Measurements from ENCODE around the gene NFIC.
"Not testable (repeated sequence)": the region's sequence is repeated elsewhere in the genome, so short reads cannot be mapped to it uniquely, and the experiment has no call there.

NFIC gene

DNA sequence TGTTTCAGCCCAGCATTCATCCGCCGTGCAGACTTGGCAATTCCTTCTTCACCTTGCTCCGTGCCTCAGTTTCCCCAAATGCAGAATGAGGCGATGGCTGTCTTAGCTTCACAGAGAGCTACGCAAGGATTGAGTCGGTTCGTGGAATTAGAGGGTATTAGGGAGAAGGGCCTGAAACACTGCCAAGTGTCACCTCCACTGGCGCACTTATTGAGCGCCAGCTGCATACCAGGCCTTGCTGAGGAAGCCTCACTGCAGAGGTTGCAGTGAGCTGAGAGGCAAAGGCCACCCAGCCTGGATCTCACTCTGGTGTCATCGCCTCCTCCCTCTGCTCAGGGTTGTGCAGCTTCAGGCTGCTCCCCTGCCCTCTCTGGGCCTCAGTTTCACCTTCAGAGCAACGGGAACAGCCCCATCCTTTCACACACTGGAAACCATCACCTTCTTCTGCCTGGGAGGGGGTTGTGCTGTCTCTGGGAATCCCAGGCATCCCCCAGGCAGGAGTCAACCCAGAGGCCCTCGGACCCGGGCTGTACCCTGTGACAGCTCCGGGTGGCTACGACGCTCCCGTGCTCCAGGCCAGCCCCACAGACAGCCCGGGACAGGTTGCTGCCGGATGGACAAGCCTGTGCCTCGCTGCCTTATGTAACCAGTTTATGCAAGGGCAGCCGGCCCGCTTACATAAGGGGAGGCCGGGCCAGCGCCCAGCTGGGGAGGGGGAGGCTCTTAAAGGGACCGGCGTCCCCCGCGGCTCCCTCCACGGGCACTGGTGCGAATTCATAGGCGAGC lies 31.9 kb downstream of the NFIC start:
- no peak for DNase-seq (ENCODE audit: low spot score)

DNA sequence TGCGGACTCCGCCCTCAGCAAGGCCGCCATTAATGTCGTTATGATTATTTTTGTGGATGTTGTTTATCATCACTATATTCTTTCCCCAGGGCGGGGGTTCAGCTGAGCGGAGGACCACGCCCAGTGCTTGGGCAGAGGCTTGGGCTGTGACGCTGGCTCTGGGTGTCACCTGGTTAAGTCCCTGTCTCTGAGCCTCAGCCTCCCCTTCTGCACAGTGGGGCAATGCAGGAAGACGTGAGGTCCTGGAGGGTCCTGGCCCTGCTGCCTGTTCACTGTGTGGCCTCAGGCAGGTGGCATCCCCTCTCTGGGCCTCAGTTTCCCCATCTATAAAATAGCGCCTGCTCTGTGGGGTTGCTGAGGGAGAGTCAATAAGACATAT lies 32.5 kb downstream of the NFIC start:
- DNase-seq (ENCODE audit: low spot score): no peak

DNA sequence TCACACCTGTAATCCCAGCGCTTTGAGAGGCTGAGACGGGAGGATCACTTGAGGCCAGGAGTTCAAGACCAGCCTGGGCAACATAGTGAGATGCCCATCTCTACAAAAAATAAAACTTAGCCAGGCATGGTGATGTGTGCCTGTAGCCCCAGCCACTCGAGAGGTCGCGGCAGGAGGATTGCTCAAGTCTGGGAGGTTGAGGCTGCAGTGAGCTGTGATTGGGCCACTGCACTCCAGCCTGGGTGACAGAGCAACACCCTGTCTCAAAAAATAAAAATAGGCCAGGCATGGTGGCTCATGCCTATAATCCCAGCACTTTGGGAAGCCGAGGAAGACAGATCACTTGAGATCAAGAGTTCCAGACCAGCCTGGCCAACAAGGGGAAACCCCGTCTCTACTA lies 32.9 kb downstream of the NFIC start:
- DNase-seq (ENCODE audit: low spot score): not testable (repeated sequence)

DNA sequence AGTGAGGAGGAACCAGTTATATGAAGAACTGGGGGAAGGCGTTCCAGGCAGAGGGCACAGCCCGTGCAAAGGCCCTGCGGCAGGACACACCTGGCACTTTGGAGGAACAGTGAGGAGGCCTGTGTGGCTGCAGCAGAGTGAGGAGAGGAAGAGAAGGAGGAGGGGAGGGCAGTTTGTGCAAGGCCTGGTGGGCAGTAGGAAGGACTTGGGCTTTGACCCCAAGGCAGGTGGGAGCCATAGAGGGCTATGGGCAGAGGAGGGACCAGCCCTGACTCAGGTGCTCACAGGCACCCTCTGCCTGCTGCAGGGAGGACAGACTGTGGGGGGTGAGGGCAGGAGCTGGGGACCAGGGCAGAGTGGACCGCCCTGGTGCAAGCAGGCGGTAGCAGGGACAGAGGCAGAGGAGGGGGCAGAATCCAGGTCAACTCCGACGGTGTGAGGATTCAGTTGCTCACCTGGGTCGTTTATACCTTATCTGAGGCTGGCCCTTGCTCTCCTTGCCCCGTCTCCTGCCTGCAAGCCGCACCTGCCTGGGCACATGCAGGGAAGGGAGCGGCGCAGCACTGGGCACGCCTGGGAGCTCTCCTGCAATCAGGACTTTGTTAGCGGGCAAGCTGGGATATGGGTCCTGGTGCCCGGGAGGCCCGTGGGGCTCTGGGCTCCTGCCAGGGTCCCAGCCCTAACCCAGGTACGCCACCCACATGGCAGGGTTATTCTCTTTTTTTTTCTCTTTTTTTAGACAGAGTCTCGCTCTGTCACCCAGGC lies 34.8 kb downstream of the NFIC start:
- no peak for DNase-seq (ENCODE audit: low spot score)

GRCh38 chr19:3402631-3403443 lies 36.5 kb downstream of the NFIC start:
- no peak for DNase-seq (ENCODE audit: low spot score)

GRCh38 chr19:3403489-3404323 lies 37.3 kb downstream of the NFIC start:
- no peak for DNase-seq (ENCODE audit: low spot score)

GRCh38 chr19:3404324-3405260 lies 38.2 kb downstream of the NFIC start:
- no peak for DNase-seq (ENCODE audit: low spot score)

DNA sequence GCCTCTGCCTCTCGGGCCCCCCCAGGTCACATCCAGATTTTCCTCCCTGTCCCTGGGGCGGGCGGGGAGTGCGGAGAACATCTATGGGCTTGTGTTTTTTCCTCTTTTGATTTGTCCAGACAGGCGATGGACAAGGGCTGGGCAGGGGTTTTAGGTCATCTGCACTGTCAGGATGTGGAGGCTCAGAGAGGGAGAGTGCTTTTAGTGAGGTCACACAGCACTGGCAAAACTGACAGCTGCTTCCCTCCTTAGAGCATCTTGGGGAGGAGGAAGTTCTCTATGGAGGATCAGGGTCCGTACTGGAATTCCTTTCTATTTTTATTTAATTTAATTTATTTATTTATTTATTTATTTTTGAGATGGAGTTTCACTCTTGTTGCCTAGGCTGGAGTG lies 38.9 kb downstream of the NFIC start:
- no peak for DNase-seq (ENCODE audit: low spot score)

DNA sequence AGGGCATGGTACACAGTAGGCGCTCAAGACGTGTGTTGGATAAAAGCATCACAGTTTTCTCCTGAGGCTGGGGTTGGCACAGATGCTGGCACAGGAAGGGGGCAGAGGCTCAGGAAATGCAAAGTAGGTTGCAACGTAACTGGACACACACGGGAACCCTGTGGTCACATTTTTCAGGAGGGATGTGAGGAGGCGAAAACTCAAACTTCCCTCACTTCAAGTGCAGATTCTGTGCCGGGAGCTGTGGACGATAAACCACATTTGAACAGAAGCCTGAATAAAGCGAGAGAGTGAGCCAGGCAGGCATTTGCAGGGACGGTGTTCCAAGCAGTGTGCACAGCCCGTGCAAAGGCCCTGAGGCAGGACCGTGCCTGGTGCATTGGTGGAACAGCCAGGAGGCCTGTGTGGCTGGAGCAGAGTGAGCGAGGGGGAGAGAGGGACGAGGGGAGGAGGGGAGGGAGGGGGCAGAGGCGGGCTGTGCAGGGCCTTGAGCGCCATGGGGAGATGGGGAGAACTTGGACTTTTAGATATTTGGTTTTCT lies 40.3 kb downstream of the NFIC start:
- no peak for DNase-seq (ENCODE audit: low spot score)

- no peak for DNase-seq (ENCODE audit: low spot score)
Observed at GRCh38 chr19:3407556-3408516, 41.5 kb downstream of the NFIC start.

DNA sequence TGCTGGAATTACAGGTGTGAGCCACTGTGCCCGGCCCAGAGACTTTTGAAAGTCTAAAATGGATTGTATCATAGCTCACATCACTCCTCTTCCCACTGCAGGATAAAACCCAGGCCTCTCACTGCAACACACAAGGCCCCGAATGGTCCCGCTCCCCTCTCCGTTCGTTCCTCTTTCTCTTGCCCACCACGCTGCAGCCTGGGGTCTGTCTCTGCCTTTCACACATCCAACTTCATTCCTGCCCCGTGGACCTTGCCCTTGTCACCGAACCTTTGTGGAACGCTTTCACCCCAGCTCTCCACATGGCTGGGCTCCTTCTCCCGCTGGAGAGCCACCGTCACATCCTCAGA lies 42.6 kb downstream of the NFIC start:
- DNase-seq (ENCODE audit: low spot score): no peak

DNA sequence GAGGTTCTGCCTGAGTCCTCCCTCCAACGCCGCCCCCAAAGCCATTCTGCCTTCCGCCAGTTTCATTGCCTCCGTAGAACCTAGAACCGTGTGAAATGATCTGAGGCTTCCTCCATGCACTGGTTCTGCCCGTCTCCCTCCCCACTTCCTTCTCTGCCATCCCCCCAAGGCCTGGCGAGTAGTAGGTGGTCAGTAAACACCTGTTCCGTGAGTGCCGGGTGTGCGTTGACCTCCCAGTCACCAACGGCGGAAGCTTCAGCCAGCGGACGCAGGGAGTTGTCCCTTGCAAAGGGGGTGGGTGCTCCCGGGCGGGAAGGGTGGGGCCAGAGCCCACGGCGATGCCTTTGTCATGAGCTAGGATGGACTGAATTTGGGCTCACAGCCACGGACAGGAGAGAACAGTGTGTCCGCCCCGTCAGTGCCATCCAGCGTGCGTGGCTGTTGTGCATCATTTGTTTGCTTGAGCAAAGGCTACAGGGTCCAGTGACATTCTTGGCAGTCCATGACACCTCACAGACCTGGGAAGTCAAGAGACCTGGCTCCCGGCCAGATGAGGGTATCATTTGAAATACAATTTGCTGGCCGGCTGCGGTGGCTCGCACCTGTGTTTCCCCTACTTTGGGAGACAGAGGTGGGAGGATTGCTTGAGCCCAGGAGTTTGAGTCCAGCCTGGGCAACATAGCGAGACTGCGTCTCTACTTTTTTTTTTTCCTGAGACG lies 43.1 kb downstream of the NFIC start:
- DNase-seq (ENCODE audit: low spot score): no peak

DNA sequence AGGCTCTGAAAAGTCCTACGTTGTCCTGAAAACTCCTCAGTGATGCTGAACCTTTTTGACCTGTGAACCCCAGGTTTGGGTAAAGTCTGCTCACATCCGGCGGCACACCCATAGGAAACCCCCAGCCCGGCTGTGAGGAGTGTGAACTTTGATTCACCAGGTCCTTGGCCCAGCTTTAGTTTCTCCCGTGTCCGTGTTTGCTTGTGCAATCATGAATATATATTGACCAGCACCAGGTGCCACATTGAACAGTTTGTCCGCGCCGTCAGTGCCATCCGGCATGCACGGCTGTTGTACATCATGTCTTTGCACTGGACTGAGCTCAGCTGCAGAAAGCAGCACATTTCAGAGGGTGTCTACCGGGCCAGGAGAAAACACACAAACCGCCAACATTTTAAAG lies 45.3 kb downstream of the NFIC start:
- no peak for DNase-seq (ENCODE audit: low spot score)

DNA sequence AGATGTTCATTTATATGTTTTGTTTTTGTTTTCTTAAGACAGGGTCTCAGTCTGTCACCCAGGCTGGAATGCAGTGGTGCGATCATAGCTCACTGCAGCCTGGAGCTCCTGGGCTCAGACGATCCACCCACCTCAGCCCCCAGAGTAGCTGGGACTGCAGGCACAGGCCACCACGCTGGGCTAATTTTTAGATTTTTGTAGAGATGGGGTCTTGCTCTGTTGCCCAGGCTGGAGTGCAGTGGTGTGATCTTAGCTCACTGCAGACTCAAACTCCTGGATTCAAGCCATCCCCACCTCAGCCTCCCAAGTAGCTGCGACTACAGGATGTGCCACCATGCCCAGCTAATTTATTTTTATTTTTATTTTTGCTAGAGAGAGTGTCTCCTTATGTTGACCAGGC lies 45.7 kb downstream of the NFIC start:
- DNase-seq (ENCODE audit: low spot score): no peak

DNA sequence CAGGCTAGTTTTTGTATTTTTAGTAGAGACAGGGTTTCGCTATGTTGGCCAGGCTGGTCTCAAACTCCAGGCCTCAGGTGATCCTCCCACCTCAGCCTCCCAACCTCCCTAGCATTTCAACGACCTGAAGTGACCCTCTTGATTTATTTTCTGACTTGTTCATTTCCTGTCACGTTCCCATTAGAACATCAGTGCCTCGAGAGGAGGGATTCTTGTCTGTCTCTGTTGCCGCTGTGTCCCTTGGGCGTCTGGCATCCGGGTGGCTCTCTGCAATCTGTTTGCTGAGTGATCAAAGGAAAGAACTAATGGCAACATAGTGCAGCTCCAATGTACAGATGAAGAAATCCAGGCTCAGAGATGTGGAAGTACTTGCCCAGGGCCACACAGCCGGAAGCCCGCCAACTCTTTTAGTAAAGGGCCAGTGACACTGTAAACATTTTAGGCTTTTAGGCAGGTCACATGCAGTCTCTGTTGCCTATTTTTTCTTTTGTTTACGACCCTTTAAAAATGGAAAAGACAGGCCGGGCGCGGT lies 47.5 kb downstream of the NFIC start:
- DNase-seq (ENCODE audit: low spot score): no peak

DNA sequence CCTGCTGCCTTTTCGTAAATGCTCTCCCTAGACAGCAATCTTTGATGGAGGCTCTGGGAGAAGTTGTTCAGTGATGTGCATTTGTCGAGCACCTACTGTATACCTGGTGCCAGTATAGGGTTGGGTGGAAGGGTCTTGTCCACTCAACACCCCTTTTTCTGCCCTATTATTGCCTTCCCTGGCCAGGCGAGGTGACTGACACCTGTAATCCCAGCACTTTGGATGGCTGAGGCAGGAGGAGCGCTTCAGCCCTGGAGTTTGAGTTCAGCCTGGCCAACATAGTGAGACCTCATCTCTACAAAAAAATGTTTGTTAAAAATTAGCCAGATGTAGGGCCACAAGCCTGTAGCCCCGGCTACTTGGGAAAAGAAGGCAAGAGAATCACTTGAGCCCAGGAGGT lies 49.3 kb downstream of the NFIC start:
- DNase-seq (ENCODE audit: low spot score): no peak

- DNase-seq (ENCODE audit: low spot score): no peak
Observed at GRCh38 chr19:3420244-3420755, 53.9 kb downstream of the NFIC start.

DNA sequence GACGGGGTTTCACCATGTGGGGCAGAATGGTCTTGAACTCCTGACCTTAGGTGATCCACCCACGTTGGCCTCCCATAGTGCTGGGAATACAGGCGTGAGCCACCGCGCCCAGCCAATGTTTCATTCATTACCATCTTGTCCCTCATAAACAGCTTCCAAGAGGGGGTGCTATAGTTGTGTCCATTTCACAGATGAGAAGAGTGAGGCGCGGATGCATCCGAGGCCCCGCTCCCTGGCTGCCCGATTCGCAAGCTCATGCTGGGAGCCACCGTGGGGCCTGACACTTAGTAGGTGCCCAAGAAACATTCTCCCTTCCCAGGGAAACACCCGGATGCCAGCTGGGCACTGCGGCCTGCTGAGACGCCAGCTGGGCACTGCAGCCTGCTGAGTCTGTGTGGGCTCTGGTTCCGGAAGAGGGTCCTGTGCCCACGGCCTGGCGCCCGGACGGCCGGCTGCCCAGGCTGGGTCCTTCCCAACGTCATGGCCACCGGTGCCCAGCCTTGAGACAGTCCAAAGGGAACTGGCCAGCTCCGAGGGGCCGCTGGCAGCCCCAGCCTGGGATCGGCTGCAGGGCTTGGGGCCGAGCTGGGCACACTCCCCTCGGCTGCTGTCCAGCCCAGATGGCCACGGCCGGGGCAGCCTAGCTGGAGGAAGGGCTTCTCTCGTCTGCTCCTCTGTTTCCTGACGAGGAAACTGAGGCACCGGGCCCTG lies 54.7 kb downstream of the NFIC start:
- no peak for DNase-seq (ENCODE audit: low spot score)
